SK-N-SH (cell line): ENCODE results near the gene GEN1. TPM values are rescaled to one million over a fixed set of nuclear protein-coding genes. Genes with fewer than 3 reads are reported as not detected.

Experiments used
- CTCF ChIA-PET: fragments of 300-600, 350-600 bp; formaldehyde crosslinking; extraction: SDS; loops from one replicate; lab custom pipeline; 2021; lab: Yijun Ruan, JAX
- POLR2A ChIA-PET: fragments of 350-600 bp; sonication (Branson Sonifier 250); formaldehyde crosslinking; extraction: SDS; loops from one replicate; lab custom pipeline; 2020; ENCODE audit warnings: antibody characterized with exemption, inconsistent platforms; lab: Yijun Ruan, JAX
- DNase-seq: peaks from one replicate; pipeline ENCODE4 v3.0.0; 2012
- H2AFZ ChIP-seq: fragments of 200-600 bp; sonication (generic); 2 replicates; pipeline ENCODE4 v1.8.1; 2016; ENCODE audit warnings: antibody characterized with exemption, mild to moderate bottlenecking, low read depth
- H3F3A ChIP-seq: fragments of 200-600 bp; sonication (generic); replicated peaks from 2 replicates; pipeline ENCODE3; 2016; ENCODE audit warnings: antibody characterized with exemption, mild to moderate bottlenecking; ENCODE audit not compliant: insufficient read depth
- H3K27ac ChIP-seq, 2 experiments: fragments of 200-500 bp in 1 of 2; fragments of 200-600 bp in 1 of 2; sonication (Bioruptor generic) in 1 of 2; sonication (generic), shearing (Covaris generic) in 1 of 2; 2 replicates each; pipeline versions ENCODE4 v1.5.1 to v1.6.1; 2014 to 2016; ENCODE audit warnings: low read depth in 2 of 2, inconsistent platforms in 1 of 2, low read length in 1 of 2, mild to moderate bottlenecking in 1 of 2, mixed read lengths in 1 of 2
- H3K27me3 ChIP-seq: fragments of 200-600 bp; sonication (generic), shearing (Covaris generic); 2 replicates; pipeline ENCODE4 v1.6.1; 2016; ENCODE audit warnings: mixed run types; ENCODE audit not compliant: insufficient read depth
- H3K36me3 ChIP-seq, 2 experiments: fragments of 200-500 bp in 1 of 2; fragments of 200-600 bp in 1 of 2; sonication (Bioruptor generic) in 1 of 2; sonication (generic) in 1 of 2; replicated peaks in 1 of 2; 2 replicates each; pipeline versions ENCODE3 to v1.5.1; 2014 to 2016; ENCODE audit warnings: low read length in 1 of 2, mild to moderate bottlenecking in 1 of 2; ENCODE audit not compliant: insufficient read depth in 2 of 2, control insufficient read depth in 1 of 2
- H3K4me1 ChIP-seq, 2 experiments: fragments of 200-500 bp in 1 of 2; fragments of 200-600 bp in 1 of 2; sonication (Bioruptor generic) in 1 of 2; sonication (generic), shearing (Covaris generic) in 1 of 2; 2 replicates each; pipeline versions ENCODE4 v1.5.1 to v1.6.1; 2014 to 2016; ENCODE audit warnings: low read depth in 1 of 2, low read length in 1 of 2, mixed run types in 1 of 2; ENCODE audit not compliant: insufficient read depth in 2 of 2, control insufficient read depth in 1 of 2
- H3K4me2 ChIP-seq: fragments of 200-600 bp; sonication (generic), shearing (Covaris generic); 2 replicates; pipeline ENCODE4 v1.6.1; 2017; ENCODE audit warnings: mixed run types
- H3K4me3 ChIP-seq, 2 experiments: fragments of 200-500 bp in 1 of 2; fragments of 200-600 bp in 1 of 2; sonication (Bioruptor generic) in 1 of 2; sonication (generic), shearing (Covaris generic) in 1 of 2; 2 replicates each; pipeline versions ENCODE4 v1.5.1 to v1.8.1; 2014 to 2016; ENCODE audit warnings: low read depth in 2 of 2, inconsistent platforms in 1 of 2, low read length in 1 of 2, mild to moderate bottlenecking in 1 of 2, mixed read lengths in 1 of 2, moderate library complexity in 1 of 2
- H3K79me2 ChIP-seq: fragments of 200-600 bp; sonication (generic); 2 replicates; pipeline ENCODE4 v1.8.1; 2017; ENCODE audit warnings: mild to moderate bottlenecking; ENCODE audit not compliant: insufficient read depth
- H3K9ac ChIP-seq: fragments of 200-600 bp; sonication (generic); 2 replicates; pipeline ENCODE4 v1.6.1; 2017; ENCODE audit warnings: mixed run types
- H3K9me2 ChIP-seq: fragments of 200-600 bp; sonication (generic); 2 replicates; pipeline ENCODE4 v1.6.1; 2017; ENCODE audit warnings: mixed run types
- H3K9me3 ChIP-seq: fragments of 200-600 bp; sonication (generic); 2 replicates; pipeline ENCODE4 v1.6.1; 2017; ENCODE audit warnings: mixed run types, mild to moderate bottlenecking, moderate library complexity
- H4K20me1 ChIP-seq: fragments of 200-600 bp; sonication (generic); 2 replicates; pipeline ENCODE4 v1.6.1; 2017; ENCODE audit warnings: mild to moderate bottlenecking, mixed run types; ENCODE audit not compliant: insufficient read depth
- CTCF ChIP-seq: fragments of 200-600 bp; sonication (generic); IDR thresholded peaks from 2 replicates; pipeline ENCODE4 v1.6.1; 2017; ENCODE audit warnings: antibody characterized with exemption, mild to moderate bottlenecking, moderate library complexity
- EP300 ChIP-seq, 2 experiments: IDR thresholded peaks; 2 replicates each; pipeline versions ENCODE4 v1.4.0 to v1.6.1; 2012; ENCODE audit warnings: borderline replicate concordance in 1 of 2, low read depth in 1 of 2, low read length in 1 of 2
- EZH2phosphoT487 ChIP-seq: fragments of 200-600 bp; sonication (generic); IDR thresholded peaks from 2 replicates; pipeline ENCODE4 v1.6.1; 2017; ENCODE audit warnings: low read depth, mixed run types, mild to moderate bottlenecking, antibody characterized with exemption, moderate library complexity, borderline replicate concordance
- FOXJ3 ChIP-seq: sonication (generic); formaldehyde crosslinking; IDR thresholded peaks from 2 replicates; pipeline ENCODE4 v1.5.1; 2020; ENCODE audit warnings: mild to moderate bottlenecking, missing genetic modification reagents
- GATA2 ChIP-seq: sonication (generic); formaldehyde crosslinking; IDR thresholded peaks from 2 replicates; pipeline ENCODE4 v1.5.0; 2020; ENCODE audit warnings: mild to moderate bottlenecking, missing genetic modification reagents
- JUND ChIP-seq: IDR thresholded peaks from 2 replicates; pipeline ENCODE4 v1.4.0; 2012
- NRF1 ChIP-seq: IDR thresholded peaks from 2 replicates; pipeline ENCODE4 v1.6.1; 2012; ENCODE audit warnings: low read depth, mild to moderate bottlenecking, low read length
- PBX3 ChIP-seq: IDR thresholded peaks from 2 replicates; pipeline ENCODE4; 2012
- RCOR1 ChIP-seq: fragments of 150-350 bp; IDR thresholded peaks from 2 replicates; pipeline ENCODE4 v1.6.1; 2017; ENCODE audit warnings: antibody characterized with exemption, low read length
- REST ChIP-seq: IDR thresholded peaks from 2 replicates; pipeline ENCODE4 v1.6.1; 2012; ENCODE audit warnings: mild to moderate bottlenecking, low read depth, low read length, moderate library complexity
- RFX5 ChIP-seq: IDR thresholded peaks from 2 replicates; pipeline ENCODE4 v1.6.1; 2012; ENCODE audit warnings: mild to moderate bottlenecking, improper control_type of control experiment, low read length
- SIN3A ChIP-seq: IDR thresholded peaks from 2 replicates; pipeline ENCODE4 v1.6.1; 2012; ENCODE audit warnings: low read depth, mild to moderate bottlenecking, low read length, moderate library complexity, borderline replicate concordance
- SMC3 ChIP-seq: IDR thresholded peaks from 2 replicates; pipeline ENCODE4 v1.6.1; 2012; ENCODE audit warnings: low read depth, low read length, improper control_type of control experiment
- TAF1 ChIP-seq: IDR thresholded peaks from 2 replicates; pipeline ENCODE4 v1.6.1; 2012; ENCODE audit warnings: low read depth, mild to moderate bottlenecking, low read length, moderate library complexity, borderline replicate concordance
- TEAD4 ChIP-seq: IDR thresholded peaks from 2 replicates; pipeline ENCODE4 v1.4.0; 2012; ENCODE audit warnings: mild to moderate bottlenecking, borderline replicate concordance; ENCODE audit not compliant: insufficient read depth
- USF2 ChIP-seq: fragments of 150-350 bp; IDR thresholded peaks from 2 replicates; pipeline ENCODE4 v1.6.1; 2017; ENCODE audit warnings: antibody characterized with exemption, low read length, low read depth, borderline replicate concordance
- WGBS: methylation state at CpG from one replicate; pipeline ENCODE4 v1.1.6; 2017; ENCODE audit warnings: low lambda C conversion rate; 5-methylcytosine and 5-hydroxymethylcytosine counted together
- polyA plus RNA-seq, 3 experiments: library from polyadenylated mRNA; depleted of rRNA; stranded (reverse); fragments of >200 nt; gene quantifications; 2 replicates each; pipeline ENCODE4 v1.2.3, GENCODE V29; 2012
- TF ChIP-seq, protein P1 (sequence below): fragments of 150-350 bp; IDR thresholded peaks from 2 replicates; pipeline ENCODE4 v1.6.1; 2016; ENCODE audit warnings: mild to moderate bottlenecking, low read depth, low read length
- TF ChIP-seq, protein P2 (sequence below): IDR thresholded peaks from 2 replicates; pipeline ENCODE4 v1.4.0; 2012; ENCODE audit warnings: low read depth, borderline replicate concordance

GEN1 gene
- polyA plus RNA-seq, 1 of the 3 experiments (the other 2 are of a cell fraction): 5.3 TPM

- ChIA-PET CTCF (interaction anchor here (1.7 to 5.5 kb wide), 6 partner anchors 8 to 431 kb away, joined by 5 to 72 read pairs (median 25); no protein-coding TSS in a partner anchor), POLR2A (no interaction called here)
- Histone ChIP-seq H3F3A (peaks cover 15% of the 10 kb centered on the region), H4K20me1 (no peaks in the 10 kb centered on the region), H3K36me3 (peaks cover 85 to 87% of the 10 kb centered on the region in 2 experiments), H3K4me2 (no peak overlapping the region), H3K79me2 (no peaks in the 10 kb centered on the region; the same call in 1 of the 2 replicates), H3K9me3 (no peaks in the 10 kb centered on the region), H3K27me3 (no peaks in the 10 kb centered on the region), H3K9me2 (no peaks in the 10 kb centered on the region), H3K9ac (no peak overlapping the region), H3K4me3 (no peak overlapping the region), H3K4me1 (no peaks in the 10 kb centered on the region), H2AFZ (no peak overlapping the region), H3K27ac (no peak overlapping the region)
- WGBS: 95% methylated on average over 4 of the region's 4 CpGs
- TF ChIP-seq, protein P1, sequence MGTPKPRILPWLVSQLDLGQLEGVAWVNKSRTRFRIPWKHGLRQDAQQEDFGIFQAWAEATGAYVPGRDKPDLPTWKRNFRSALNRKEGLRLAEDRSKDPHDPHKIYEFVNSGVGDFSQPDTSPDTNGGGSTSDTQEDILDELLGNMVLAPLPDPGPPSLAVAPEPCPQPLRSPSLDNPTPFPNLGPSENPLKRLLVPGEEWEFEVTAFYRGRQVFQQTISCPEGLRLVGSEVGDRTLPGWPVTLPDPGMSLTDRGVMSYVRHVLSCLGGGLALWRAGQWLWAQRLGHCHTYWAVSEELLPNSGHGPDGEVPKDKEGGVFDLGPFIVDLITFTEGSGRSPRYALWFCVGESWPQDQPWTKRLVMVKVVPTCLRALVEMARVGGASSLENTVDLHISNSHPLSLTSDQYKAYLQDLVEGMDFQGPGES: no peak
- TF ChIP-seq USF2: no peak
- TF ChIP-seq RFX5: no peak
- no peak for TF ChIP-seq PBX3
- no peak for TF ChIP-seq NRF1
- TF ChIP-seq, protein P2, sequence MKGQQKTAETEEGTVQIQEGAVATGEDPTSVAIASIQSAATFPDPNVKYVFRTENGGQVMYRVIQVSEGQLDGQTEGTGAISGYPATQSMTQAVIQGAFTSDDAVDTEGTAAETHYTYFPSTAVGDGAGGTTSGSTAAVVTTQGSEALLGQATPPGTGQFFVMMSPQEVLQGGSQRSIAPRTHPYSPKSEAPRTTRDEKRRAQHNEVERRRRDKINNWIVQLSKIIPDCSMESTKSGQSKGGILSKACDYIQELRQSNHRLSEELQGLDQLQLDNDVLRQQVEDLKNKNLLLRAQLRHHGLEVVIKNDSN: no peak
- no peak for DNase-seq
Observed at GRCh38 chr2:17717666-17718065, 36.3 kb upstream of the GEN1 start.

DNA sequence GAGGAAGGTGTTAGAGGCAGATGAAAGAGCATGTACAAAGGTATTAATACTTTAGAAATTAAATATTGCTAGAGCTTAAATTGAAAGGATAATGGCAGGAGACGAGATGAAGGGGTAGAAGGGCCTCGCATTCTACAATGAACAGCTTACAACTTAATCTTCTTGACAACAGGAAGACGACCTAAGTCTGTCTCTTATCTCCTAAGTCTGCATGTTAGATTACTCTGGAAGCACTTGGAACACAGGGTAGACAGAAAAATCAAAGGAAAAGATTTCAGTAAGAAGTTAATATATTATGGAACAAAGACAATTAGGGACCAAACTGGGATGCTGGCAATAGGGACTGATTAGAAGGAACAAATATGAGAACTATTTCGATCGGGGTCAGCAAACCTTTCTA is 35.2 kb upstream of the GEN1 start:
- Histone ChIP-seq H2AFZ (no peak overlapping the region), H3F3A (peaks cover 15% of the 10 kb centered on the region), H3K9me3 (no peaks in the 10 kb centered on the region), H4K20me1 (no peaks in the 10 kb centered on the region), H3K27me3 (no peaks in the 10 kb centered on the region), H3K4me1 (no peaks in the 10 kb centered on the region), H3K79me2 (no peaks in the 10 kb centered on the region; the same call in 1 of the 2 replicates), H3K36me3 (peaks cover 85 to 86% of the 10 kb centered on the region in 2 experiments), H3K9me2 (no peaks in the 10 kb centered on the region), H3K9ac (no peak overlapping the region), H3K4me3 (no peak overlapping the region), H3K4me2 (no peak overlapping the region), H3K27ac (no peak overlapping the region)
- DNase-seq: no peak
- WGBS: 94% methylated on average over 5 of the region's 5 CpGs
- ChIA-PET CTCF (interaction anchor here (0.8 to 5.5 kb wide), 30 partner anchors 9 to 454 kb away, joined by 3 to 72 read pairs (median 9); partner anchors contain the start of genes GEN1, MSGN1 and SMC6), POLR2A (no interaction called here)
- no peak for TF ChIP-seq TAF1
- TF ChIP-seq REST: no peak
- TF ChIP-seq SIN3A: no peak
- no peak for TF ChIP-seq TEAD4
- no peak for TF ChIP-seq CTCF
- TF ChIP-seq EZH2phosphoT487: no peak
- no peak for TF ChIP-seq EP300 (IDR thresholded peaks at IDR 0.05; ENCODE audit: borderline replicate concordance in 1 of 2, low read depth in 1 of 2, low read length in 1 of 2)
- no peak for TF ChIP-seq SMC3
- TF ChIP-seq NRF1: no peak
- no peak for TF ChIP-seq FOXJ3 (CRISPR knock-in tag)
- TF ChIP-seq GATA2: no peak
- no peak for TF ChIP-seq JUND
- TF ChIP-seq RCOR1: no peak
